C4-2B (cell line): Measurements from ENCODE around the gene DNPH1.

ENCODE experiments used
- H3K27ac ChIP-seq: fragments of 450-650 bp; 2 replicates; pipeline ENCODE4 v1.5.1; 2017
- ZFX ChIP-seq: fragments of 450-650 bp; IDR thresholded peaks from 2 replicates; pipeline ENCODE4 v1.6.1; 2017
- TF ChIP-seq, protein P1 (sequence below): fragments of 450-650 bp; conservative IDR thresholded peaks from 2 replicates; pipeline ENCODE4 v1.5.1; 2017; ENCODE audit warnings: mild to moderate bottlenecking

Gene DNPH1

DNA sequence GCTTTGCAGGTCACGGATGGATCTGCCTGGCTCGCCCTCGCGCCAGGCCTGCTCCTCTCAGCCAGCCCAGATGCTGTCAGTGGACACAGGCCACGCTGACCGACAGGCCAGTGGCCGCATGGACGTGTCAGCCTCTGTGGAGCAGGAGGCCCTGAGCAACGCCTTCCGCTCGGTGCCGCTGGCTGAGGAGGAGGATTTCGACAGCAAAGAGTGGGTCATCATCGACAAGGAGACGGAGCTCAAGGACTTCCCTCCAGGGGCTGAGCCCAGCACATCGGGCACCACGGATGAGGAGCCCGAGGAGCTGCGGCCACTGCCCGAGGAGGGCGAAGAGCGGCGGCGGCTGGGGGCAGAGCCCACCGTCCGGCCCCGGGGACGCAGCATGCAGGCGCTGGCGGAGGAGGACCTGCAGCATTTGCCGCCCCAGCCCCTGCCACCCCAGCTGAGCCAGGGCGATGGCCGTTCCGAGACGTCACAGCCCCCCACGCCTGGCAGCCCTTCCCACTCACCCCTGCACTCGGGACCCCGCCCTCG, 33.6 kb upstream of the DNPH1 start:
- TF ChIP-seq, protein P1, sequence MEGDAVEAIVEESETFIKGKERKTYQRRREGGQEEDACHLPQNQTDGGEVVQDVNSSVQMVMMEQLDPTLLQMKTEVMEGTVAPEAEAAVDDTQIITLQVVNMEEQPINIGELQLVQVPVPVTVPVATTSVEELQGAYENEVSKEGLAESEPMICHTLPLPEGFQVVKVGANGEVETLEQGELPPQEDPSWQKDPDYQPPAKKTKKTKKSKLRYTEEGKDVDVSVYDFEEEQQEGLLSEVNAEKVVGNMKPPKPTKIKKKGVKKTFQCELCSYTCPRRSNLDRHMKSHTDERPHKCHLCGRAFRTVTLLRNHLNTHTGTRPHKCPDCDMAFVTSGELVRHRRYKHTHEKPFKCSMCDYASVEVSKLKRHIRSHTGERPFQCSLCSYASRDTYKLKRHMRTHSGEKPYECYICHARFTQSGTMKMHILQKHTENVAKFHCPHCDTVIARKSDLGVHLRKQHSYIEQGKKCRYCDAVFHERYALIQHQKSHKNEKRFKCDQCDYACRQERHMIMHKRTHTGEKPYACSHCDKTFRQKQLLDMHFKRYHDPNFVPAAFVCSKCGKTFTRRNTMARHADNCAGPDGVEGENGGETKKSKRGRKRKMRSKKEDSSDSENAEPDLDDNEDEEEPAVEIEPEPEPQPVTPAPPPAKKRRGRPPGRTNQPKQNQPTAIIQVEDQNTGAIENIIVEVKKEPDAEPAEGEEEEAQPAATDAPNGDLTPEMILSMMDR: no peak
- TF ChIP-seq ZFX: no peak
- no peak overlapping the region for H3K27ac ChIP-seq

- no peak overlapping the region for H3K27ac ChIP-seq
- TF ChIP-seq ZFX: no peak
- TF ChIP-seq, protein P1: no peak
Measured at GRCh38 chr6:43262000-43262779, 32.9 kb upstream of the DNPH1 start.

DNA sequence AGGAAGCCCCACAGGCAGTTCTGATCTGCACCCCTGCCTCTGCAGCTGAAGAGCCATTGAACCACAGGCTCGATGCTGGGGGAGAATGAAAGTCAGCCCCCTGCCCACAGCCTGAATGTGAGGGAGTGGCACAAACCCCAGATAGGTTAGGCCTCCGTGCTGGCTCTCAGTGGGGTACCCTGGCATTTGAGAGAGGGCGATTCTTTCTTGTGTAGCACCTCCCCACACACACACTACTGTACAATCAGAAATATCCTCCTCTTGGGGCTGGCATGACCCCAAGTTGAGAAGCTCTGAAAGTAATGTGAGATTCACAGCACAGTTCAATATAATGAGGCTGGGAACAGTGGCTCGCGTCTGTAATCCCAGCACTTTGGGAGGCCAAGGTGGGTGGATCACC, 31.9 kb upstream of the DNPH1 start:
- no peak for TF ChIP-seq ZFX
- TF ChIP-seq, protein P1: no peak
- H3K27ac ChIP-seq: no peak overlapping the region

GRCh38 chr6:43260791-43261190, 31.5 kb upstream of the DNPH1 start:
- TF ChIP-seq ZFX: no peak
- TF ChIP-seq, protein P1: no peak
- H3K27ac ChIP-seq: no peak overlapping the region

DNA sequence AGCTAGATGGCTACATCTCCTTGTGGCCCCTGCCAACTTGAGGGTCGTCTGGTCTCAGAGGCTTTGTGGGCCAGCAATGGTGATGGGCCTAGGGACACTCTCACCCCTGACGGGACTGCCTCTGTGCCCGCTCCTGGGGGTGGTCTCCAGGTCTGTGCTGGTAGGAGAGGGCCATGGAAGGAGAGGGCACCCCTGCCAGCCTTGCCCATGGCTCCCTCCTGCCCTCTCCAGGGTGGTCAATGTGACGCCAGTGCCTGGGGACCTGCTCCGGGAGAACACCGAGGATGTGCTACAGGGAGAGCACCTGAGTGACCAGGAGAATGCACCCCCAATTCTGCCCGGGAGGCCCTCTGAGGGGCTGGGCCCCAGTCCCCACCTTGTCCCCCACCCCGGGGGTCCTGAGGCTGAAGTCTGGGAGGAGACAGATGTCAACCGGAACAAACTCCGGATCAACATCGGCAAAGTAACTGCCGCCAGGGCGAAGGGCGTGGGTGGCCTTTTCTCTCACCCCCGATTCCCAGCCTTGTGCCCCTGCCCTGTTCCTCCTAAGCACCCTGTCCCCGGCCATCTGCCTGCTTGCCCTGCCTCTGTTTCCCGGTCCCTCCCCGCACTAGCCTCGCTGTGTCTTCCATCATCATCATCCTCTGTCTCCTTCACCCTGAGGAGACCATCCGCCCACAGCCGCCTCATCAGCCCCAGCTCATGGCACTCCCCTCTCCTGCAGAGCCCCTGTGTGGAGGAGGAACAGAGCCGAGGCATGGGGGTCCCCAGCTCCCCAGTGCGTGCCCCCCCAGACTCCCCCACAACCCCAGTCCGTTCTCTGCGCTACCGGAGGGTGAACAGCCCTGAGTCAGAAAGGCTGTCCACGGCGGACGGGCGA, 29.8 kb upstream of the DNPH1 start:
- TF ChIP-seq, protein P1: no peak
- TF ChIP-seq ZFX: no peak
- no peak overlapping the region for H3K27ac ChIP-seq

DNA sequence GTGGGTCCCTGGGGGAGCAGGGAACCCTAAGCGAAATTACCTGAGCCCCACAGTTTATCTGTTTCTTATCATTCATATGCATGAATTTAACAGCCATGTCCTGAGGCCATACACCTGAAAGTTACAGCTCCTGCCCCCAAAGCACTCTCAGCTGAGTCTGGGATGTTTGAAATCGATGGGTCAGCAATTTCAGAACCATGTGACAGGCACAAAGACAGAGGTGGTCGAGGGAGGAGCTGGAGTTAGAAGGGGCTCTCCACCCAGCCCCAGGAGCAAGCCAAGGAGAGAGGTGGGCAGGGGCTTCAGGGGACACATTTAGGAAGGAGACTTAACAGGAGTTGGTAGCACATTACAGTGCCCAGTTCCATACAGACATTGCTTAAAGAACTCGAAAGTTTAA, 28.9 kb upstream of the DNPH1 start:
- no peak for TF ChIP-seq ZFX
- TF ChIP-seq, protein P1: no peak
- no peak overlapping the region for H3K27ac ChIP-seq
